RWPE1 (cell line): ENCODE measurements around the gene ADGRF1.
"Not testable (repeated sequence)": the region's sequence is repeated elsewhere in the genome, so short reads cannot be mapped to it uniquely, and the experiment has no call there.

Experiments
- CTCF ChIA-PET: fragments of 350-600 bp; sonication (Branson Sonifier 250); formaldehyde crosslinking; extraction: SDS; loops from one replicate; lab custom pipeline; 2021; lab: Yijun Ruan, JAX
- POLR2A ChIA-PET: fragments of 400-600 bp; formaldehyde crosslinking; extraction: SDS; loops from one replicate; lab custom pipeline; 2020; ENCODE audit warnings: antibody characterized with exemption; ENCODE audit not compliant: low non-redundant PET; lab: Yijun Ruan, JAX
- DNase-seq: peaks from one replicate; pipeline ENCODE4 v3.0.0; 2012; ENCODE audit warnings: low spot score
- H3K27ac ChIP-seq: fragments of 450-650 bp; 2 replicates; pipeline ENCODE4 v1.5.1; 2017
- CTCF ChIP-seq: fragments of 450-650 bp; conservative IDR thresholded peaks from 2 replicates; pipeline ENCODE4 v1.5.1; 2017; ENCODE audit warnings: low read depth, mild to moderate bottlenecking

ADGRF1 gene

GRCh38 chr6:47042275-47042791 lies at the start of gene ADGRF1:
TSS of gene ADGRF1 (minus strand) at chr6:47042332. CDS start at chr6:47029061, 13,271 bp downstream.
- ChIA-PET CTCF (interaction anchor here (0.6 to 1.2 kb wide), 5 partner anchors 11 to 383 kb away, joined by 3 to 5 read pairs (median 4); no protein-coding TSS in a partner anchor), POLR2A (no interaction called here)
- DNase-seq = peak; percentile 60
- TF ChIP-seq CTCF = no peak
- H3K27ac ChIP-seq = no peak within 1 kb of the TSS

- no peak for TF ChIP-seq CTCF
- ChIA-PET CTCF (interaction anchor here (0.6 kb wide), 1 partner anchor 385 kb away, joined by 3 read pairs; no protein-coding TSS in a partner anchor), POLR2A (no interaction called here)
- no peak overlapping the region for H3K27ac ChIP-seq
- DNase-seq = no peak
Observed at GRCh38 chr6:47090881-47091280, 48.7 kb upstream of the ADGRF1 start.

- H3K27ac ChIP-seq, DNase-seq, POLR2A ChIA-PET, CTCF ChIA-PET: not testable (repeated sequence)
Observed at GRCh38 chr6:47089473-47089872, 47.3 kb upstream of the ADGRF1 start.

- no peak for TF ChIP-seq CTCF
- no peak overlapping the region for H3K27ac ChIP-seq
- POLR2A ChIA-PET = no interaction called here
- CTCF ChIA-PET = no interaction called here
- no peak for DNase-seq
Observed at GRCh38 chr6:47086051-47086770, 44.1 kb upstream of the ADGRF1 start.

- ChIA-PET CTCF (interaction anchor here (0.6 kb wide), 2 partner anchors 12 to 122 kb away, joined by 3 read pairs; no protein-coding TSS in a partner anchor), POLR2A (no interaction called here)
- no peak for TF ChIP-seq CTCF
- no peak for DNase-seq
- no peak overlapping the region for H3K27ac ChIP-seq
Observed at GRCh38 chr6:47084610-47085009, 42.5 kb upstream of the ADGRF1 start.

GRCh38 chr6:47083586-47084047 lies 41.5 kb upstream of the ADGRF1 start:
- no peak for TF ChIP-seq CTCF
- H3K27ac ChIP-seq = peak overlapping the region; percentile 54
- CTCF ChIA-PET = interaction anchor here (0.6 kb wide), 1 partner anchor 330 kb away, joined by 5 read pairs; no protein-coding TSS in a partner anchor
- DNase-seq = peak; percentile 28
- POLR2A ChIA-PET = no interaction called here
